Measurements from ENCODE around the gene CD164L2. TPM values are rescaled to one million over a fixed set of nuclear protein-coding genes. Genes with fewer than 3 reads are reported as not detected.
A peak's percentile ranks its signal among the peaks of the same experiment; 100 is the strongest.

Gene CD164L2
- total RNA-seq, 1 donor from 2014 or later, result not detected

- DNase-seq, result no peak
- no peak overlapping the region for H3K27ac Mint-ChIP-seq (ENCODE audit: unreplicated experiment)
Measured at GRCh38 chr1:27367160-27367650, 15.9 kb downstream of the CD164L2 start.

GRCh38 chr1:27366411-27367159 is 16.5 kb downstream of the CD164L2 start, which contains the start of gene MAP3K6:
Gene MAP3K6, minus strand, starts transcription at chr1:27366961. Its CDS starts 364 bp downstream, at chr1:27366597.
- Mint-ChIP-seq H3K9me3 (ENCODE audit: unreplicated experiment) (peaks cover 2% of the 10 kb centered on the region), H3K27ac (ENCODE audit: unreplicated experiment) (peak within 1 kb of the TSS; percentile 81), H3K27me3 (ENCODE audit: unreplicated experiment) (peaks cover 6% of the 10 kb centered on the region), H3K4me3 (ENCODE audit: unreplicated experiment) (peak within 1 kb of the TSS; percentile 85), H3K36me3 (ENCODE audit: unreplicated experiment) (no peaks in the 10 kb centered on the region), H3K4me1 (ENCODE audit: low read depth, unreplicated experiment) (peaks cover 8% of the 10 kb centered on the region)
- peak; percentile 73 for DNase-seq
- TF ChIP-seq CTCF (IDR thresholded peaks at IDR 0.05; ENCODE audit: partially characterized antibody, unreplicated experiment), result no peak

More at GRCh38 chr1:27367160-27367650, 15.9 kb downstream of the CD164L2 start:
- H3K4me1 Mint-ChIP-seq (ENCODE audit: low read depth, unreplicated experiment), result peaks cover 8% of the 10 kb centered on the region
- H3K36me3 Mint-ChIP-seq (ENCODE audit: unreplicated experiment), result no peaks in the 10 kb centered on the region
- H3K27me3 Mint-ChIP-seq (ENCODE audit: unreplicated experiment), result peaks cover 6% of the 10 kb centered on the region
- no peak for TF ChIP-seq CTCF (IDR thresholded peaks at IDR 0.05; ENCODE audit: partially characterized antibody, unreplicated experiment)
- peaks cover under 1% of the 10 kb centered on the region for H3K9me3 Mint-ChIP-seq (ENCODE audit: unreplicated experiment)
- H3K4me3 Mint-ChIP-seq (ENCODE audit: unreplicated experiment), result peak overlapping the region; percentile 39

- Mint-ChIP-seq H3K9me3 (ENCODE audit: unreplicated experiment) (peaks cover 2% of the 10 kb centered on the region), H3K27ac (ENCODE audit: unreplicated experiment) (peak overlapping the region; percentile 81), H3K4me3 (ENCODE audit: unreplicated experiment) (peak overlapping the region; percentile 85), H3K27me3 (ENCODE audit: unreplicated experiment) (peaks cover 6% of the 10 kb centered on the region), H3K36me3 (ENCODE audit: unreplicated experiment) (no peaks in the 10 kb centered on the region), H3K4me1 (ENCODE audit: low read depth, unreplicated experiment) (peaks cover 8% of the 10 kb centered on the region)
- peak; percentile 89 for DNase-seq
- TF ChIP-seq CTCF (IDR thresholded peaks at IDR 0.05; ENCODE audit: partially characterized antibody, unreplicated experiment), result no peak
Measured at GRCh38 chr1:27366113-27366410, 17.1 kb downstream of the CD164L2 start.

GRCh38 chr1:27365372-27366112 is 17.6 kb downstream of the CD164L2 start:
- Mint-ChIP-seq H3K4me3 (ENCODE audit: unreplicated experiment) (peak overlapping the region; percentile 85), H3K27ac (ENCODE audit: unreplicated experiment) (peak overlapping the region; percentile 81), H3K36me3 (ENCODE audit: unreplicated experiment) (no peaks in the 10 kb centered on the region), H3K9me3 (ENCODE audit: unreplicated experiment) (peaks cover 2% of the 10 kb centered on the region), H3K27me3 (ENCODE audit: unreplicated experiment) (peaks cover 6% of the 10 kb centered on the region), H3K4me1 (ENCODE audit: low read depth, unreplicated experiment) (peaks cover 8% of the 10 kb centered on the region)
- DNase-seq, result peak; percentile 86
- TF ChIP-seq CTCF (IDR thresholded peaks at IDR 0.05; ENCODE audit: partially characterized antibody, unreplicated experiment), result no peak

All from glutamatergic neuron (in vitro differentiated cells).